Mesenchymal stem cell (in vitro differentiated cells and primary cell): Measurements from ENCODE around the gene AIF1. TPM values are rescaled to one million over a fixed set of nuclear protein-coding genes. Genes with fewer than 3 reads are reported as not detected.

Experiments
- DNase-seq: peaks from one replicate; pipeline ENCODE4 v3.0.0-alpha.2; 2013
- H2AFZ ChIP-seq: one replicate; pipeline ENCODE4 v1.6.1; 2013; ENCODE audit warnings: low read depth, mild to moderate bottlenecking, control low read depth, inconsistent platforms, low read length, moderate library complexity
- H2AK5ac ChIP-seq: 2 replicates; pipeline ENCODE4 v1.6.1; 2013; ENCODE audit warnings: low read length, moderate library complexity, mild to moderate bottlenecking, inconsistent platforms; ENCODE audit not compliant: severe bottlenecking
- H2BK120ac ChIP-seq: one replicate; pipeline ENCODE4 v1.6.1; 2013; ENCODE audit warnings: low read depth, mild to moderate bottlenecking, inconsistent platforms, low read length, moderate library complexity
- H2BK12ac ChIP-seq, 2 experiments: one replicate each; pipeline ENCODE4 v1.6.1; 2013; ENCODE audit warnings: inconsistent platforms in 2 of 2, low read length in 2 of 2, mild to moderate bottlenecking in 2 of 2, moderate library complexity in 2 of 2, control low read depth in 1 of 2
- H2BK15ac ChIP-seq: one replicate; pipeline ENCODE4 v1.6.1; 2013; ENCODE audit warnings: mild to moderate bottlenecking, low read depth, inconsistent platforms; ENCODE audit not compliant: poor library complexity, severe bottlenecking
- H2BK5ac ChIP-seq: 2 replicates; pipeline ENCODE4 v1.6.1; 2013; ENCODE audit warnings: low read depth, mild to moderate bottlenecking, low read length, control low read depth, inconsistent platforms; ENCODE audit not compliant: poor library complexity, severe bottlenecking
- H3K14ac ChIP-seq, 2 experiments: one replicate each; pipeline ENCODE4 v1.6.1; 2013; ENCODE audit warnings: inconsistent platforms in 2 of 2, low read length in 2 of 2, control low read depth in 1 of 2, mild to moderate bottlenecking in 1 of 2, moderate library complexity in 1 of 2
- H3K18ac ChIP-seq, 2 experiments: one replicate each; pipeline ENCODE4 v1.6.1; 2013; ENCODE audit warnings: inconsistent platforms in 2 of 2, low read length in 2 of 2, control low read depth in 1 of 2, low read depth in 1 of 2, mild to moderate bottlenecking in 1 of 2
- H3K23ac ChIP-seq, 2 experiments: one replicate each; pipeline ENCODE4 v1.6.1; 2013; ENCODE audit warnings: inconsistent platforms in 2 of 2, low read length in 2 of 2, mild to moderate bottlenecking in 2 of 2, moderate library complexity in 2 of 2, control low read depth in 1 of 2
- H3K27ac ChIP-seq: 2 replicates; pipeline ENCODE4 v1.5.1; 2013; ENCODE audit warnings: mild to moderate bottlenecking, moderate library complexity, low read length, control low read depth, inconsistent platforms; ENCODE audit not compliant: poor library complexity, severe bottlenecking
- H3K27me3 ChIP-seq, 2 experiments: 2 replicates each; pipeline versions ENCODE4 v1.6.1 to v1.7.0; 2013; ENCODE audit warnings: low read length in 2 of 2, mild to moderate bottlenecking in 2 of 2, moderate library complexity in 2 of 2, control low read depth in 1 of 2, inconsistent platforms in 1 of 2; ENCODE audit not compliant: control insufficient read depth in 1 of 2, insufficient read depth in 1 of 2
- H3K36me3 ChIP-seq, 2 experiments: 2 replicates each; pipeline versions ENCODE4 v1.6.1 to v1.7.0; 2013; ENCODE audit warnings: low read length in 2 of 2, control low read depth in 1 of 2, inconsistent platforms in 1 of 2, low read depth in 1 of 2, mild to moderate bottlenecking in 1 of 2; ENCODE audit not compliant: insufficient read depth in 2 of 2, control insufficient read depth in 1 of 2
- H3K4ac ChIP-seq, 2 experiments: one replicate each; pipeline ENCODE4 v1.6.1; 2013; ENCODE audit warnings: inconsistent platforms in 2 of 2, low read length in 2 of 2, mild to moderate bottlenecking in 2 of 2, moderate library complexity in 2 of 2, control low read depth in 1 of 2, low read depth in 1 of 2
- H3K4me1 ChIP-seq: 2 replicates; pipeline ENCODE4 v1.6.1; 2013; ENCODE audit warnings: low read depth, low read length, control low read depth; ENCODE audit not compliant: control insufficient read depth, insufficient read depth
- H3K4me2 ChIP-seq: 2 replicates; pipeline ENCODE4 v1.6.1; 2013; ENCODE audit warnings: low read length, mild to moderate bottlenecking, inconsistent platforms; ENCODE audit not compliant: poor library complexity, severe bottlenecking
- H3K4me3 ChIP-seq, 2 experiments: 2 replicates each; pipeline versions ENCODE4 v1.5.1 to v1.7.0; 2013; ENCODE audit warnings: low read length in 2 of 2, mild to moderate bottlenecking in 2 of 2, control low read depth in 1 of 2, low read depth in 1 of 2; ENCODE audit not compliant: insufficient read depth in 1 of 2
- H3K79me1 ChIP-seq: replicated peaks from 2 replicates; pipeline ENCODE4 v1.6.1; 2013; ENCODE audit warnings: mild to moderate bottlenecking, control low read depth, low read length, inconsistent platforms; ENCODE audit not compliant: poor library complexity, severe bottlenecking
- H3K9ac ChIP-seq: 2 replicates; pipeline ENCODE4 v1.7.0; 2013; ENCODE audit warnings: mild to moderate bottlenecking, low read length, moderate library complexity
- H3K9me3 ChIP-seq: 2 replicates; pipeline ENCODE4 v1.7.0; 2013; ENCODE audit warnings: mild to moderate bottlenecking, low read length; ENCODE audit not compliant: control insufficient read depth
- H4K8ac ChIP-seq: one replicate; pipeline ENCODE4 v1.6.1; 2013; ENCODE audit warnings: inconsistent platforms, mild to moderate bottlenecking, low read length, moderate library complexity
- H4K91ac ChIP-seq: one replicate; pipeline ENCODE4 v1.6.1; 2013; ENCODE audit warnings: mild to moderate bottlenecking, low read length, inconsistent platforms
- WGBS: methylation state at CpG from one replicate; pipeline ENCODE4 v1.1.7; 2013; ENCODE audit warnings: mixed read lengths; 5-methylcytosine and 5-hydroxymethylcytosine counted together
- polyA plus RNA-seq, 2 experiments: library from polyadenylated mRNA; stranded (reverse); fragments of 200-250 nt; gene quantifications; one replicate each; pipeline ENCODE4 v1.2.3, GENCODE V29; 2013

Gene AIF1
- not detected for polyA plus RNA-seq (2013, experiment 1 of 2)
- polyA plus RNA-seq (2013, experiment 2 of 2), result not detected

DNA sequence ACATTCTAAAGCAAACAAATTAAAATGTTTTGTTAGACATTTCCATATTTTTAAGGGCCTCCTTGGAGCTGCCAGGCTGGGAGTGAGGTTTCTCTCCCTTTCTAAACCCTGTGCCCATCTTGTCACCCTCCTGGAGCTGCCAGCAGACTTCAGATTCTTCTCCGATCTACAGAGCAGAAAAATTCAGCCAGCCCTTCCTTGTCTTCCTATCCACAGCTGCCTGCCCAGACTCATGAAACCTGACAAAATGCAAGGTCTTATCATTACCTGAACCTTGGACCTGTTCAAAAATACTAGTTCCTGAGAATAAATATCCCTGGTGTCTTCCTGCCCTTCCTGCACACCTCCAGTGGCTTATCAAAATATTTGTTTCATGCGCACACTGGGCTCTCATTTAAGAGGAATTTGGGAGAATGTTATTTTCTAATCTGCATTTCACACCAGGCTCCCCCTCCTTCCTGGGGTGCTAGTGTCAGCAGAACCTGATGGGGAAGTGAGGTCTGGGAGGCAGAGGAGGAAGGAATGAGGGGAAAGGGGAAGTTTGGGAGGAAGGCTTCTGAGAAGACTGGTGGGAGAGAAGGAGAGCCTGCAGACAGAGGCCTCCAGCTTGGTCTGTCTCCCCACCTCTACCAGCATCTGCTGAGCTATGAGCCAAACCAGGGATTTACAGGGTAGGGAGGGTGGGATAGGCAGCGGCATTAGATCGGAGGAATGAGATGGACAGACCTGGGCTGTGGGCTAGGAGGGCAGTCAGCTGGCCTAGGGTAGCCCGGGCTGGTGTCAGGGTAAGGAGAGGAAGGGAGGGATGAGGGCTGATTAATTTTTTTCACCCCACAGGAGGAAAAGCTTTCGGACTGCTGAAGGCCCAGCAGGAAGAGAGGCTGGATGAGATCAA lies at the start of gene AIF1:
TSS of gene AIF1 (plus strand) at position 551 of the 895 bp plus-strand sequence. CDS start at position 647, 96 bp downstream.
- WGBS, result 67% methylated on average over 5 of the region's 6 CpGs
- Histone ChIP-seq H4K8ac (no peak within 1 kb of the TSS), H3K27ac (no peak within 1 kb of the TSS), H3K36me3 (no peaks in the 10 kb centered on the region), H3K18ac (no peak within 1 kb of the TSS), H2BK5ac (no peak within 1 kb of the TSS), H3K23ac (no peak within 1 kb of the TSS), H3K9me3 (no peaks in the 10 kb centered on the region), H2BK120ac (no peak within 1 kb of the TSS), H3K9ac (no peak within 1 kb of the TSS), H3K14ac (no peak within 1 kb of the TSS), H2AK5ac (no peak within 1 kb of the TSS), H3K4me3 (no peak within 1 kb of the TSS), H3K4me1 (no peaks in the 10 kb centered on the region), H4K91ac (no peak within 1 kb of the TSS), H2BK15ac (no peak within 1 kb of the TSS), H3K4ac (no peak within 1 kb of the TSS), H3K4me2 (no peak within 1 kb of the TSS), H2BK12ac (peak within 1 kb of the TSS in 1 of 2 experiments; percentile 42), H2AFZ (no peak within 1 kb of the TSS), H3K79me1 (no peaks in the 10 kb centered on the region), H3K27me3 (peaks cover 3% of the 10 kb centered on the region in 2 experiments)
- no peak for DNase-seq

GRCh38 chr6:31567531-31568370 lies 47.3 kb upstream of the AIF1 start:
- DNase-seq, result no peak
- H2BK120ac ChIP-seq, result no peak overlapping the region
- no peak overlapping the region for H3K4me2 ChIP-seq
- H2BK5ac ChIP-seq, result no peak overlapping the region
- H3K23ac ChIP-seq, result no peak overlapping the region
- no peak overlapping the region for H3K14ac ChIP-seq
- no peaks in the 10 kb centered on the region for H3K9me3 ChIP-seq
- no peak overlapping the region for H2BK15ac ChIP-seq
- no peak overlapping the region for H3K4me3 ChIP-seq
- H3K27ac ChIP-seq, result no peak overlapping the region
- no peak overlapping the region for H2AK5ac ChIP-seq
- no peaks in the 10 kb centered on the region for H3K27me3 ChIP-seq
- no peaks in the 10 kb centered on the region for H3K4me1 ChIP-seq
- H3K4ac ChIP-seq, result no peak overlapping the region
- no peak overlapping the region for H2BK12ac ChIP-seq
- H2AFZ ChIP-seq, result no peak overlapping the region
- no peak overlapping the region for H3K9ac ChIP-seq
- no peaks in the 10 kb centered on the region for H3K36me3 ChIP-seq
- WGBS, result 51% methylated on average over 9 of the region's 9 CpGs
- no peak overlapping the region for H3K18ac ChIP-seq
- peak overlapping the region; percentile 18 for H4K91ac ChIP-seq
- no peak overlapping the region for H4K8ac ChIP-seq
- no peaks in the 10 kb centered on the region for H3K79me1 ChIP-seq

- H2BK12ac ChIP-seq, result no peak overlapping the region
- H3K4ac ChIP-seq, result no peak overlapping the region
- 91% methylated on average over 3 of the region's 3 CpGs for WGBS
Measured at GRCh38 chr6:31568537-31568961, 46.5 kb upstream of the AIF1 start.

More at GRCh38 chr6:31568537-31568961, 46.5 kb upstream of the AIF1 start:
- H3K4me1 ChIP-seq, result no peaks in the 10 kb centered on the region
- no peak overlapping the region for H3K23ac ChIP-seq
- peaks cover 0 to 5% of the 10 kb centered on the region in 2 experiments for H3K27me3 ChIP-seq
- H3K27ac ChIP-seq, result no peak overlapping the region
- H3K4me3 ChIP-seq, result no peak overlapping the region
- no peak overlapping the region for H2BK5ac ChIP-seq
- H3K9me3 ChIP-seq, result no peaks in the 10 kb centered on the region
- no peak overlapping the region for H4K91ac ChIP-seq
- no peak overlapping the region for H2AFZ ChIP-seq
- H3K79me1 ChIP-seq, result no peaks in the 10 kb centered on the region
- H3K4me2 ChIP-seq, result no peak overlapping the region
- H3K14ac ChIP-seq, result no peak overlapping the region
- no peak for DNase-seq
- no peak overlapping the region for H3K18ac ChIP-seq
- no peak overlapping the region for H4K8ac ChIP-seq
- H2AK5ac ChIP-seq, result no peak overlapping the region
- H2BK15ac ChIP-seq, result no peak overlapping the region
- no peaks in the 10 kb centered on the region for H3K36me3 ChIP-seq
- no peak overlapping the region for H2BK120ac ChIP-seq
- H3K9ac ChIP-seq, result no peak overlapping the region
